ENCODE measurements around the gene GREM2. TPM values are rescaled to one million over a fixed set of nuclear protein-coding genes. Genes with fewer than 3 reads are reported as not detected.
A peak's percentile ranks its signal among the peaks of the same experiment; 100 is the strongest.

The GREM2 gene
- total and polyA plus RNA-seq, 2 experiments from 2014 or later: 47.8 to 86.5 TPM

- H3F3A ChIP-seq (ENCODE audit: insufficient read depth): peaks cover 39% of the 10 kb centered on the region
- H3K4me3 ChIP-seq: no peak overlapping the region
- in situ Hi-C loops (cut with MboI): no loop called here
- TF ChIP-seq EZH2phosphoT487 (IDR thresholded peaks at IDR 0.05; ENCODE audit: insufficient read depth, low read depth) (no peak), EZH2 (IDR thresholded peaks at IDR 0.05; ENCODE audit: insufficient read depth, poor library complexity, severe bottlenecking) (no peak)
- DNase-seq: no peak
- 97 to 98% methylated on average over 4 of the region's 4 CpGs for WGBS, 2 experiments (ENCODE audit: low coverage in 1 of 2, low lambda C conversion rate in 2 of 2, missing lambda C conversion rate in 2 of 2)
- peaks cover 37% of the 10 kb centered on the region; the same call in 1 of the 2 replicates for H3K36me3 ChIP-seq (ENCODE audit: low read depth)
- no peak overlapping the region for H3K27ac ChIP-seq
- H2AFZ ChIP-seq: no peak overlapping the region
- H4K20me1 ChIP-seq (ENCODE audit: insufficient read depth): no peaks in the 10 kb centered on the region
- peaks cover 12% of the 10 kb centered on the region for H3K4me1 ChIP-seq (ENCODE audit: insufficient read depth)
- no peak overlapping the region for H3K9ac ChIP-seq
- no peaks in the 10 kb centered on the region for H3K9me2 ChIP-seq (ENCODE audit: insufficient read depth)
- H3K27me3 ChIP-seq (replicated peaks; ENCODE audit: insufficient read depth): no peaks in the 10 kb centered on the region
- no peak overlapping the region for H3K4me2 ChIP-seq (ENCODE audit: unreplicated experiment)
- no peaks in the 10 kb centered on the region for H3K79me2 ChIP-seq (ENCODE audit: insufficient read depth)
- H3K9me3 ChIP-seq (ENCODE audit: low read depth): no peaks in the 10 kb centered on the region
Observed at GRCh38 chr1:240475832-240476231, 136.1 kb downstream of the GREM2 start.

GRCh38 chr1:240474133-240474614 lies 137.8 kb downstream of the GREM2 start:
- in situ Hi-C loops (cut with MboI): no loop called here
- 58 to 61% methylated on average over 5 of the region's 5 CpGs for WGBS, 2 experiments (ENCODE audit: low coverage in 1 of 2, low lambda C conversion rate in 2 of 2, missing lambda C conversion rate in 2 of 2)
- peak overlapping the region; percentile 46 for H3K27ac ChIP-seq
- no peak overlapping the region for H3K4me2 ChIP-seq (ENCODE audit: unreplicated experiment)
- peaks cover 25% of the 10 kb centered on the region for H3F3A ChIP-seq (ENCODE audit: insufficient read depth)
- H4K20me1 ChIP-seq (ENCODE audit: insufficient read depth): no peaks in the 10 kb centered on the region
- no peak overlapping the region for H3K4me3 ChIP-seq
- H3K27me3 ChIP-seq (replicated peaks; ENCODE audit: insufficient read depth): no peaks in the 10 kb centered on the region
- no peak overlapping the region for H2AFZ ChIP-seq
- TF ChIP-seq EZH2 (IDR thresholded peaks at IDR 0.05; ENCODE audit: insufficient read depth, poor library complexity, severe bottlenecking) (no peak), EZH2phosphoT487 (IDR thresholded peaks at IDR 0.05; ENCODE audit: insufficient read depth, low read depth) (no peak)
- H3K9ac ChIP-seq: no peak overlapping the region
- H3K4me1 ChIP-seq (ENCODE audit: insufficient read depth): peaks cover 12% of the 10 kb centered on the region
- no peaks in the 10 kb centered on the region for H3K9me2 ChIP-seq (ENCODE audit: insufficient read depth)
- peaks cover 46% of the 10 kb centered on the region; the same call in 1 of the 2 replicates for H3K36me3 ChIP-seq (ENCODE audit: low read depth)
- H3K79me2 ChIP-seq (ENCODE audit: insufficient read depth): peaks cover 10% of the 10 kb centered on the region; the same call in 1 of the 2 replicates
- peak; percentile 78 for DNase-seq
- no peaks in the 10 kb centered on the region for H3K9me3 ChIP-seq (ENCODE audit: low read depth)

- Histone ChIP-seq H3K9me2 (ENCODE audit: insufficient read depth) (no peaks in the 10 kb centered on the region), H3K27me3 (replicated peaks; ENCODE audit: insufficient read depth) (no peaks in the 10 kb centered on the region), H3K4me2 (ENCODE audit: unreplicated experiment) (no peak overlapping the region), H3K36me3 (ENCODE audit: low read depth) (peaks cover 25% of the 10 kb centered on the region; the same call in 1 of the 2 replicates), H3K9me3 (ENCODE audit: low read depth) (no peaks in the 10 kb centered on the region), H3K4me3 (no peak overlapping the region), H2AFZ (0 out of 2 replicates have a peak overlapping the region, but pooled peaks have one; percentile 36), H4K20me1 (ENCODE audit: insufficient read depth) (no peaks in the 10 kb centered on the region), H3K27ac (peak overlapping the region; percentile 17; the same call in 1 of the 2 replicates), H3K9ac (no peak overlapping the region), H3K4me1 (ENCODE audit: insufficient read depth) (peaks cover 20% of the 10 kb centered on the region), H3F3A (ENCODE audit: insufficient read depth) (0 out of 2 replicates have a peak, but pooled peaks cover 17% of the 10 kb centered on the region), H3K79me2 (ENCODE audit: insufficient read depth) (peaks cover 11% of the 10 kb centered on the region; the same call in 1 of the 2 replicates)
- TF ChIP-seq EZH2phosphoT487 (IDR thresholded peaks at IDR 0.05; ENCODE audit: insufficient read depth, low read depth): no peak
- TF ChIP-seq EZH2 (IDR thresholded peaks at IDR 0.05; ENCODE audit: insufficient read depth, poor library complexity, severe bottlenecking): no peak
- WGBS, 2 experiments (ENCODE audit: low coverage in 1 of 2, low lambda C conversion rate in 2 of 2, missing lambda C conversion rate in 2 of 2): 17 to 18% methylated on average over 7 of the region's 7 CpGs
- in situ Hi-C loops (cut with MboI): no loop called here
- peak; percentile 41 for DNase-seq
Observed at GRCh38 chr1:240468656-240469055, 143.3 kb downstream of the GREM2 start.

- Histone ChIP-seq H3F3A (ENCODE audit: insufficient read depth) (peaks cover 24% of the 10 kb centered on the region; the same call in 1 of the 2 replicates), H3K36me3 (ENCODE audit: low read depth) (peaks cover 20% of the 10 kb centered on the region; the same call in 1 of the 2 replicates), H3K27ac (no peak overlapping the region), H3K4me1 (ENCODE audit: insufficient read depth) (peaks cover 19% of the 10 kb centered on the region), H3K4me2 (ENCODE audit: unreplicated experiment) (no peak overlapping the region), H3K79me2 (ENCODE audit: insufficient read depth) (peaks cover 19% of the 10 kb centered on the region; the same call in 1 of the 2 replicates), H2AFZ (no peak overlapping the region), H3K9me3 (ENCODE audit: low read depth) (no peaks in the 10 kb centered on the region), H3K9me2 (ENCODE audit: insufficient read depth) (no peaks in the 10 kb centered on the region), H3K9ac (no peak overlapping the region), H3K4me3 (no peak overlapping the region), H4K20me1 (ENCODE audit: insufficient read depth) (no peaks in the 10 kb centered on the region), H3K27me3 (replicated peaks; ENCODE audit: insufficient read depth) (no peaks in the 10 kb centered on the region)
- in situ Hi-C loops (cut with MboI): no loop called here
- TF ChIP-seq EZH2 (IDR thresholded peaks at IDR 0.05; ENCODE audit: insufficient read depth, poor library complexity, severe bottlenecking) (no peak), EZH2phosphoT487 (IDR thresholded peaks at IDR 0.05; ENCODE audit: insufficient read depth, low read depth) (no peak)
- DNase-seq: no peak
Observed at GRCh38 chr1:240467895-240468294, 144.1 kb downstream of the GREM2 start.
